Naive thymus-derived CD4-positive, alpha-beta T cell (primary cell): ENCODE data around the gene CD33. TPM values are rescaled to one million over a fixed set of nuclear protein-coding genes. Genes with fewer than 3 reads are reported as not detected.
"Not testable (repeated sequence)": the region's sequence is repeated elsewhere in the genome, so short reads cannot be mapped to it uniquely, and the experiment has no call there.

ENCODE experiments used
- ATAC-seq: fragments of 150-1000 bp; cut with Tn5 transposase; 2 replicates; pipeline ENCODE4 v1.10.0; 2021; ENCODE audit warnings: mild to moderate bottlenecking, moderate library complexity
- CTCF ChIA-PET: fragments of 350-600 bp; sonication (Branson Sonifier 250); formaldehyde crosslinking; loops from one replicate; lab custom pipeline; 2021; ENCODE audit warnings: antibody characterized with exemption; lab: Charles Lee
- POLR2A ChIA-PET: fragments of 350-600 bp; sonication (Branson Sonifier 250); formaldehyde crosslinking; loops from one replicate; lab custom pipeline; 2021; ENCODE audit warnings: antibody characterized with exemption, inconsistent platforms; lab: Charles Lee
- DNase-seq, 9 donors: peaks; one replicate each; pipeline versions ENCODE4 v3.0.0 to v3.0.0-alpha.2; 2020 to 2022; ENCODE audit warnings: mixed read lengths in 1 of 9
- H3K27ac ChIP-seq: one replicate; pipeline ENCODE4 v1.7.0; 2013; ENCODE audit warnings: mild to moderate bottlenecking, low read depth, low read length, moderate library complexity
- H3K27me3 ChIP-seq, 2 donors: one replicate each; pipeline ENCODE4 v1.7.0; 2013; ENCODE audit warnings: low read length in 2 of 2, mild to moderate bottlenecking in 2 of 2, moderate library complexity in 2 of 2; ENCODE audit not compliant: control insufficient read depth in 2 of 2, insufficient read depth in 2 of 2
- H3K36me3 ChIP-seq, 3 experiments: 1 replicate in 2 of 3; 2 replicates in 1 of 3; pipeline ENCODE4 v1.7.0; 2013; ENCODE audit warnings: low read length in 3 of 3, mild to moderate bottlenecking in 3 of 3, moderate library complexity in 1 of 3; ENCODE audit not compliant: insufficient read depth in 3 of 3, control insufficient read depth in 2 of 3
- H3K4me1 ChIP-seq, 2 donors: one replicate each; pipeline ENCODE4 v1.7.0; 2013; ENCODE audit warnings: low read length in 2 of 2, mild to moderate bottlenecking in 2 of 2, moderate library complexity in 1 of 2; ENCODE audit not compliant: control insufficient read depth in 2 of 2, insufficient read depth in 2 of 2
- H3K4me3 ChIP-seq: 2 replicates; pipeline ENCODE4 v1.7.0; 2013; ENCODE audit warnings: mild to moderate bottlenecking, low read length
- H3K9me3 ChIP-seq, 3 experiments: 1 replicate in 2 of 3; 2 replicates in 1 of 3; pipeline ENCODE4 v1.7.0; 2013; ENCODE audit warnings: low read length in 3 of 3; ENCODE audit not compliant: control insufficient read depth in 2 of 3
- H3K27ac Mint-ChIP-seq, 9 donors: one replicate each; pipeline ENCODE4 v1.8.0; 2020 to 2022; ENCODE audit warnings: mixed read lengths in 9 of 9, mild to moderate bottlenecking in 8 of 9, moderate library complexity in 5 of 9, inconsistent platforms in 2 of 9
- H3K27me3 Mint-ChIP-seq, 5 donors: one replicate each; pipeline ENCODE4 v1.8.0; 2021 to 2022; ENCODE audit warnings: mixed read lengths in 5 of 5, mild to moderate bottlenecking in 1 of 5
- H3K36me3 Mint-ChIP-seq, 5 donors: one replicate each; pipeline ENCODE4 v1.8.0; 2020 to 2022; ENCODE audit warnings: mixed read lengths in 5 of 5, mild to moderate bottlenecking in 3 of 5, inconsistent platforms in 1 of 5
- H3K4me1 Mint-ChIP-seq, 7 donors: one replicate each; pipeline ENCODE4 v1.8.0; 2020 to 2022; ENCODE audit warnings: mixed read lengths in 7 of 7, mild to moderate bottlenecking in 3 of 7, inconsistent platforms in 1 of 7
- H3K4me3 Mint-ChIP-seq, 10 donors: one replicate each; pipeline ENCODE4 v1.8.0; 2020 to 2022; ENCODE audit warnings: mild to moderate bottlenecking in 10 of 10, mixed read lengths in 10 of 10, moderate library complexity in 6 of 10, inconsistent platforms in 2 of 10
- H3K9me3 Mint-ChIP-seq, 11 donors: one replicate each; pipeline ENCODE4 v1.8.0; 2020 to 2022; ENCODE audit warnings: mixed read lengths in 11 of 11, mild to moderate bottlenecking in 4 of 11, inconsistent platforms in 1 of 11, moderate library complexity in 1 of 11
- intact Hi-C, 2 donors: fragments of 100-400 bp; cut with micrococcal nuclease; formaldehyde crosslinking; loops; one replicate each; pipeline ENCODE4 v1.15.1; 2023
- polyA plus RNA-seq, 2 donors: library from polyadenylated mRNA; unstranded; fragments of 300-500 nt; fragmentation: Illumina TruSeq; gene quantifications; one replicate each; pipeline ENCODE4 v1.2.3, GENCODE V29; 2021
- total RNA-seq, 6 experiments: library from RNA in 5 of 6; stranded (reverse) in 5 of 6; gene quantifications; 1 replicate in 5 of 6; 2 replicates in 1 of 6; pipeline ENCODE4 v1.2.3 and lab custom pipeline; 2021 to 2026

Gene CD33
- total RNA-seq (10 to 100 TPM in 2 of 5 experiments, 1 to 10 TPM in 1, under 1 TPM in 2; 0.51 to 59.2 (median 5.0) TPM), polyA plus RNA-seq (not detected), total RNA-seq (lab: John Stamatoyannopoulos, UW) (not detected)

GRCh38 chr19:51224898-51225393 lies at the start of gene CD33:
CD33 (plus strand) TSS chr19:51225080; CDS start chr19:51225119, 39 bp downstream.
- H3K9me3 Mint-ChIP-seq, POLR2A ChIA-PET, DNase-seq, H3K4me1 ChIP-seq, H3K36me3 ChIP-seq, H3K27me3 ChIP-seq, H3K27ac ChIP-seq, CTCF ChIA-PET, H3K9me3 ChIP-seq, H3K36me3 Mint-ChIP-seq, H3K4me3 ChIP-seq: not testable (repeated sequence)
- peaks cover 43 to 73% (median 51%) of the 10 kb centered on the region in 5 donors for H3K27me3 Mint-ChIP-seq
- peak within 1 kb of the TSS in 3 of 10 donors; percentile 15 to 73 (median 24) for H3K4me3 Mint-ChIP-seq
- ATAC-seq, result peak; percentile 76
- peak within 1 kb of the TSS in 2 of 9 donors; percentile 6 to 81 for H3K27ac Mint-ChIP-seq
- intact Hi-C loops, result loop anchor here in 1 of 2 donors (2.0 kb wide), 1 partner anchor 66 kb away; no protein-coding TSS in a partner anchor
- H3K4me1 Mint-ChIP-seq, result peaks cover 0 to 38% (median 0%) of the 10 kb centered on the region in 7 donors

GRCh38 chr19:51179256-51179655 lies 45.6 kb upstream of the CD33 start:
- H3K27me3 ChIP-seq, result no peaks in the 10 kb centered on the region
- Mint-ChIP-seq H3K4me3 (no peak overlapping the region), H3K27me3 (peaks cover 7 to 14% (median 8%) of the 10 kb centered on the region in 5 donors), H3K4me1 (peaks cover 0 to 13% (median 0%) of the 10 kb centered on the region in 7 donors), H3K9me3 (no peaks in the 10 kb centered on the region), H3K36me3 (no peaks in the 10 kb centered on the region), H3K27ac (no peak overlapping the region)
- H3K36me3 ChIP-seq, result no peaks in the 10 kb centered on the region
- no peak overlapping the region for H3K4me3 ChIP-seq
- intact Hi-C loops, result no loop called here
- H3K4me1 ChIP-seq, result no peaks in the 10 kb centered on the region
- H3K9me3 ChIP-seq, result no peaks in the 10 kb centered on the region
- ChIA-PET POLR2A (no interaction called here), CTCF (interaction anchor here (0.6 kb wide), 1 partner anchor 79 kb away, joined by 3 read pairs; no protein-coding TSS in a partner anchor)
- no peak overlapping the region for H3K27ac ChIP-seq
- ATAC-seq (no peak), DNase-seq (no peak)

- Mint-ChIP-seq H3K4me3 (no peak overlapping the region), H3K27ac (no peak overlapping the region), H3K27me3 (peaks cover 16 to 20% (median 16%) of the 10 kb centered on the region in 5 donors), H3K36me3 (no peaks in the 10 kb centered on the region), H3K4me1 (peaks cover 0 to 16% (median 0%) of the 10 kb centered on the region in 7 donors), H3K9me3 (no peaks in the 10 kb centered on the region)
- ATAC-seq (no peak), DNase-seq (no peak)
- Histone ChIP-seq H3K27me3 (no peaks in the 10 kb centered on the region), H3K4me1 (no peaks in the 10 kb centered on the region), H3K27ac (no peak overlapping the region), H3K36me3 (no peaks in the 10 kb centered on the region), H3K4me3 (no peak overlapping the region), H3K9me3 (no peaks in the 10 kb centered on the region)
- CTCF ChIA-PET, result no interaction called here
- POLR2A ChIA-PET, result no interaction called here
- intact Hi-C loops, result no loop called here
These were observed 43.4 kb upstream of the CD33 start for GRCh38 chr19:51181377-51181912.

- Histone ChIP-seq H3K4me3 (no peak overlapping the region), H3K9me3 (no peaks in the 10 kb centered on the region), H3K27me3 (no peaks in the 10 kb centered on the region), H3K36me3 (no peaks in the 10 kb centered on the region), H3K27ac (no peak overlapping the region), H3K4me1 (no peaks in the 10 kb centered on the region)
- no peak for ATAC-seq
- POLR2A ChIA-PET, result no interaction called here
- H3K9me3 Mint-ChIP-seq, result no peaks in the 10 kb centered on the region
- peaks cover 16 to 20% (median 16%) of the 10 kb centered on the region in 5 donors for H3K27me3 Mint-ChIP-seq
- H3K27ac Mint-ChIP-seq, result no peak overlapping the region
- no peak for DNase-seq
- H3K4me1 Mint-ChIP-seq, result peaks cover 0 to 16% (median 0%) of the 10 kb centered on the region in 7 donors
- CTCF ChIA-PET, result no interaction called here
- H3K36me3 Mint-ChIP-seq, result no peaks in the 10 kb centered on the region
- peak overlapping the region in 3 of 10 donors; percentile 2 to 44 (median 20) for H3K4me3 Mint-ChIP-seq
- intact Hi-C loops, result no loop called here
These were observed 42.9 kb upstream of the CD33 start for GRCh38 chr19:51181913-51182419.

- DNase-seq (no peak), ATAC-seq (no peak)
- Histone ChIP-seq H3K9me3 (no peaks in the 10 kb centered on the region), H3K27ac (no peak overlapping the region), H3K4me3 (no peak overlapping the region), H3K27me3 (no peaks in the 10 kb centered on the region), H3K4me1 (no peaks in the 10 kb centered on the region), H3K36me3 (no peaks in the 10 kb centered on the region)
- Mint-ChIP-seq H3K36me3 (no peaks in the 10 kb centered on the region), H3K27ac (peak overlapping the region in 1 of 9 donors; percentile 34), H3K27me3 (peaks cover 16 to 24% (median 19%) of the 10 kb centered on the region in 5 donors), H3K4me1 (peaks cover 0 to 16% (median 0%) of the 10 kb centered on the region in 7 donors), H3K4me3 (peak overlapping the region in 1 of 10 donors; percentile 6), H3K9me3 (no peaks in the 10 kb centered on the region)
- intact Hi-C loops, result no loop called here
- CTCF ChIA-PET, result no interaction called here
- POLR2A ChIA-PET, result no interaction called here
These were observed 41.3 kb upstream of the CD33 start for GRCh38 chr19:51183629-51184028.

- H3K36me3 ChIP-seq, result no peaks in the 10 kb centered on the region
- ATAC-seq (no peak), DNase-seq (no peak)
- no peaks in the 10 kb centered on the region for H3K4me1 ChIP-seq
- Mint-ChIP-seq H3K4me3 (no peak overlapping the region), H3K27ac (no peak overlapping the region), H3K4me1 (peaks cover 0 to 16% (median 0%) of the 10 kb centered on the region in 7 donors), H3K36me3 (no peaks in the 10 kb centered on the region), H3K27me3 (peaks cover 15 to 24% (median 16%) of the 10 kb centered on the region in 5 donors), H3K9me3 (no peaks in the 10 kb centered on the region)
- H3K27me3 ChIP-seq, result no peaks in the 10 kb centered on the region
- intact Hi-C loops, result no loop called here
- H3K9me3 ChIP-seq, result no peaks in the 10 kb centered on the region
- no peak overlapping the region for H3K27ac ChIP-seq
- no peak overlapping the region for H3K4me3 ChIP-seq
- ChIA-PET POLR2A (no interaction called here), CTCF (no interaction called here)
These were observed 39.6 kb upstream of the CD33 start for GRCh38 chr19:51185069-51185867.
